Glomerular visceral epithelial cell (primary cell): ENCODE measurements around the gene OR2T33.
"Not testable (repeated sequence)": the region's sequence is repeated elsewhere in the genome, so short reads cannot be mapped to it uniquely, and the experiment has no call there.

Experiments
- DNase-seq: peaks from one replicate; pipeline ENCODE4 v3.0.0-alpha.2; 2016; ENCODE audit errors: extremely low spot score

The OR2T33 gene, protein sequence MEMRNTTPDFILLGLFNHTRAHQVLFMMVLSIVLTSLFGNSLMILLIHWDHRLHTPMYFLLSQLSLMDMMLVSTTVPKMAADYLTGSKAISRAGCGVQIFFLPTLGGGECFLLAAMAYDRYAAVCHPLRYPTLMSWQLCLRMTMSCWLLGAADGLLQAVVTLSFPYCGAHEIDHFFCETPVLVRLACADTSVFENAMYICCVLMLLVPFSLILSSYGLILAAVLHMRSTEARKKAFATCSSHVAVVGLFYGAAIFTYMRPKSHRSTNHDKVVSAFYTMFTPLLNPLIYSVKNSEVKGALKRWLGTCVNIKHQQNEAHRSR

DNA sequence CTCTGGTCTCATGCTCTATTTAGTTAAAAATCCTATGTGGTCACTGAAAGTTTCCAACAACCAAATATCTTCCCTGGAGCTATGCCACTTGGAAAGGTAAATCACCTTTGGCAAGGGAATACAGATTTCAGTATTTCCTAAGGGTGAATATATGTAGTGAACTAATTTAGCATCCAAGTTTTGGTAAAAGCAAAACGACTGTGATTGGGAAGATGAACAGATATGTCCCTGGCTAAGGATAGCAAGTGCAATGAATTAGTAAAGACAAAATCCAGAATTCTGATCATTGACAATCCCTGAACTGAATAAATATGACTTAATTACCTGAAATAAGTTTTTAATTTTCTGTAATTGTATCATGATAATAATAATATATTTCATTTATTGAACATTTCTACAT is at the start of gene OR2T33:
Gene OR2T33 (minus strand): TSS at position 101 of the 400 bp plus-strand sequence. CDS start 4,162 bp downstream, outside the sequence.
- DNase-seq: no peak

DNA sequence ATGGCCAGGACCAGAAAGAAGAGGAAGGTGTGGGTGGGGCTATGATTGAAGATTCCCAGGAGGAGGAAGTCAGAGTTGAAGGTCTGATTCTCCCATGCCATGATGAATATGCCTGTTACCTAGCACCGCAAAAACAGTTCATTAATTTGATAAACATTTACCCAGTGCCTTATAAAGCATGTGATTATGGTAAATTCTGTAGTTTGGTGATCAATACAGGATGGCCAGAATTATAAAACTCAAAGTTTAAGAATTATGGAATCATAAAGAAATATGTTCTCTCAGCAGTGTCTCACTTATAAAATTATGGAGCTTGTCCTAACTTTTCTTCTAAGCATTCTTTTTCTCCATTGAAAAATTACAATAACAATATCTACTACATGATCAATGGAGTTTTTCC is 46.7 kb upstream of the OR2T33 start, which contains the start of gene OR2M7:
Gene OR2M7 (minus strand): TSS at position 101 of the 400 bp plus-strand sequence. CDS start 0 bp downstream, at position 101.
- no peak for DNase-seq

DNA sequence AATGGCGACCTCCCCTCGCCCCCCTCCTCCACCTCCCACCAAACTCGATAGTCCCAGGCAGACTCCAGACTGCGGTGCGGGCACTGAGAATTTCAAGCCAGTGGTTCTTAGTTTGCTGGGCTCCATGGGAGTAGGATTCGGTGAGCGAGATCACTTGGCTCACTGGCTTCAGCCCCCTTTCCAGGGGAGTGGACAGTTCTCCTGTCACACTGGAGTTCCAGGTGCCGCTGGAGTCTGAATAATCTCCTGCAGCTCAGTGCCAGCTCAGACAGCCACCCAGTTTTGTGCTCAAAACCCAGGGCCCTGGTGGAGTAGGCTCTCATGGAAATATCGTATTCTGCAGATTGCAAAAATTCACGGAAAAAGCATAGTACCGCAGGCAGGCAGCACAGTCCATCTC is 39.0 kb upstream of the OR2T33 start:
- DNase-seq: no peak

DNA sequence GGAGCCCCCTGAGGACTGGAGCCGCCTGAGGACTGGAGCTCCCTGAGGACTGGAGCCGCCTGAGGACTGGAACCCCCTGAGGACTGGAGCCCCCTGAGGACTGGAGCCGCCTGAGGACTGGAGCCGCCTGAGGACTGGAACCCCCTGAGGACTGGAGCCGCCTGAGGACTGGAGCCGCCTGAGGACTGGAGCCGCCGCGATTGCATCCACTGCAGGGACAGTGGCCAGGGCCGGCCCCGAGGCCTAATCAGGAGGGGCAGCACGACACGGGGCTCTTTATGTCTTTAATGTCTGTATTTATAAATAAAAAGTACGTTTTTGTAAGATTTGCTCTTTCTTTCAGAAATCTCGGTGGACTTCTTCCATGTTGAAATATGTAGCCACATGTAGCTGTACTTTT is 29.0 kb upstream of the OR2T33 start:
- not testable (repeated sequence) for DNase-seq

DNA sequence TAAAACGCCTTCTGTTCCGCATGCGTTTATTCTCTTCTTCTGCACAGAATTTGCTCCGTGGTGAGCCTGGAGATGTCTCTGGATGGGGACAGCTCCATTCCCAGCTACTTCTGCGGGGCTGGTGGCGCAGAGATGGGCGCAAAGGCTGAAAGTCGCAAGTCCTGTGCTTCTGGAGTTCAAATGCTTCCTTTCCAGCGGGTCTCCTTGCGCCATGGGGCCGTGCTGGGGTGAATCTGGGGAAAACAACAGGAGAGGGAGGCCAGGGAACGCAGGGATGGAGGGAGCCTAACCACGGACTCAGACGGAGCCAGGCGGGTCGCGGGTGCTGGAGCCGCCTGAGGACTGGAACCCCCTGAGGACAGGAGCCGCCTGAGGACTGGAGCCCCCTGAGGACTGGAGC is 28.3 kb upstream of the OR2T33 start:
- DNase-seq: no peak

DNA sequence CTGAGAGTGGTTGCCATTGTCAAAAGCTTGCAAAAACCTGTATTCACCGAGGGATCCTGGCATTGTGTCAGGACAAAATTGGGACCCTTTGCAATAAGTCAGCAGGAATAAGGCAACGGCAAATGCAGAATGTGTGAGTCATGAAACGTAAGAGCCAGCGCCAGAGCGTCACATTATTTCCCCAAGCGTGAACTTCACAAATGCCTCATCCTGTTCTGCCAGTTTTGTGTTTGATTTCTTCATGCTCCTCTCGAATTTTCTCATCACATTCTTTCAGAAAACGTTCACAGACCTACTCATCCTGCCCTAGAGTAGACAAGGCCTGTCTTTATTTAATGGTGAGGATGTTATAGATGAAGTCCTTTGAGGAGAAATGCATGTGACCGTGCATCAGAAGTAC is 27.9 kb upstream of the OR2T33 start:
- DNase-seq: not testable (repeated sequence)

DNA sequence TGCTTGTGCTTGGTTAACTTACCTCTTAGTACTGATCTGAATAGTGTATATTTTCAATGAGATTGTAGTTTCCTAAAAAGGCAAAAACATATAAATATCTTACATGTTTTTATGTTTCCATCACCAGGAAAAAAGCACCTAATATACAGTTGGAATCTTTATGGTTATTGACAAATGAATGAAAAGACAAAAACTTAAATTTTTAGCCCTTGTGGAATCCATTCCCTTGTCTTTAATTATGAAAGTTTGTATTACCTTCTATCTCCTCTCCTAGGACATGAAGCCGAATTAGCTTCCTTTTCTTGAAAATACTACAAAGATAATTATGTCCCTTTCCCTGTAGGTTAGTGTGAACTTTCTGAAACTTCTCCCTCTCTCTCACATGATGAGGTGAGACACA is 25.5 kb upstream of the OR2T33 start, which contains the start of gene OR2T12:
Gene OR2T12 (minus strand): TSS at position 101 of the 400 bp plus-strand sequence. CDS start 7,846 bp downstream, outside the sequence.
- DNase-seq: no peak

DNA sequence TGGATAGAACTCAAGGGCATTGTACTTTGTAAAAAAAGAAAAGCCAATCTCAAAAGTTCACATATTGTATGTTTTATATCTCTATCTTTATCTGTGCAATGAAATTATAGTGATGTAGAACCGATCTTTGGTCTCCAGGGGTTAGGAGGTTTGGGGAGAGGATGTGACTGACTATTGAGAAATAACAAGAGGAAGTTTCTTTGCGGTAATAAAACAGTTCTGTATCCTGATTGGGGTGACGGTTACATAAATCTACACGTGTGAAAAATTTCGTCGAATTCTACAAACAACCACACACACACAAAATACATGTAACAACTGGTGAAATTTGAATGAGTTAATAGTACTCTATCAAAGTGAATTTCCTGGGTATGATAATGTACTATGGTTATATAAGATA is 10.6 kb upstream of the OR2T33 start:
- DNase-seq: no peak

DNA sequence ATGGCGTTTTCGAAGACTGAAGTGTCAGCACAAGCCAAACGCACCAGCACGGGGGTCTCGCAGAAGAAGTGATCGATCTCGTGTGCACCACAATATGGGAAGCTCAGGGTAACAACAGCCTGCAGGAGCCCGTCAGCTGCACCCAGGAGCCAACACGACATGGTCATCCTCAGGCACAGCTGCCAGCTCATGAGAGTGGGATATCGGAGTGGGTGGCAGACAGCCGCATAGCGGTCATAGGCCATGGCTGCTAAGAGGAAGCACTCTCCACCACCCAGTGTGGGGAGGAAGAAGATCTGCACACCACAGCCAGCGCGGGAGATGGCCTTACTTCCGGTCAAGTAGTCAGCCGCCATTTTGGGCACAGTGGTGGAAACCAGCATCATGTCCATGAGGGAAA is 4.6 kb downstream of the OR2T33 start:
- not testable (repeated sequence) for DNase-seq

DNA sequence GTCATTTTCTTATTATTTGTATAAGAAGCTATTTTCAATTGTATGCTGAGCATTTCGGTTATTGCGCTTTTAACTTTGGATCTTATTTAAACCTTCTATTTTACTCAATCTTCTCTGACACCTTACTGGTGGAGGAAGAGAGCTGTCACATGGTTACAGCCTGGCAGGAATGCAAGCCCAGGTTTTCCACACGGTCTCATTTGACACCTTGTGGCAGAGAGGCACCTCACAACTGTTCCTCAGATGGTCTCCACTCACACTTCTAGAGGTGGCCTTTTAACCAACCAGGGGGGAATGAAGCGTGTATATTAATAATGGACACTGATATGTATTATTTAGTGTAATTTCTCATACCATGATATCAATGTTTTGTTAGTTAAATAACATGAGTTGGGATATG is 9.6 kb downstream of the OR2T33 start:
- DNase-seq: no peak

DNA sequence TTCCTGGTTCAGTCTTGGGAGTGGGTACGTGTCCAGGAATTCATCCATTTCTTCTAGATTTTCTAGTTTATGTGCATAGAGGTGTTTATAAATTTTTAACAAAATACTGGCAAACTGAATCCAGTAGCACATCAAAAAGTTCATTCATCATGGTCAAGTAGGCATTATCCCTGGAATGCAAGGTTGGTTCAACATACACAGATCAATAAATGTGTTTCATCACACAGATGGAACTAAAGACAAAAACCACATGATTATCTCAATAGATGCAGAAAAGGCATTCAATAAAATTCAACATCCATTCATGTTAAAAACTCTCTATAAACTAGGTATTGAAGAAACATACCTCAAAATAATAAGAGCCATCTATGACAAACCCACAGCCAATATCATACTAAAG is 18.5 kb downstream of the OR2T33 start:
- DNase-seq: not testable (repeated sequence)

DNA sequence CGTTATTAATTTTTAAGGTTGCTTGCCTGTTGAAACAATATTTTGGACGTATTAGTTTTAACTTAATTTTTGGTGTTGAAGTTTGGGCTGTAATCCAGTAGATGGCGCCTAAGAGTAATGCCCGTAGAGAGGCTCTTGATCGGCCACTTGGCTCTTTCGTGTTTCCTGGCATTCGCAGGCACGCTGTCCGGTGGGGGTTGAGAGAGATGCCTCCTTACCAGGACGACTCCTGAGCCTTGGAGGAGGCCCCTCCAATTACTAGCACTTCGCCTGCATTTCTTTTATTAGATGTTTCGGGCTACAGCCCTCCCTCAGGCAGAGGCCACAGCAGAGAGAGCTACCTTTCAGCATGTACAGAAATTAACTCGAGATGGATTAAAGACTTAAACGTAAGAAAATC is 34.6 kb downstream of the OR2T33 start:
- peak; percentile 6 for DNase-seq

DNA sequence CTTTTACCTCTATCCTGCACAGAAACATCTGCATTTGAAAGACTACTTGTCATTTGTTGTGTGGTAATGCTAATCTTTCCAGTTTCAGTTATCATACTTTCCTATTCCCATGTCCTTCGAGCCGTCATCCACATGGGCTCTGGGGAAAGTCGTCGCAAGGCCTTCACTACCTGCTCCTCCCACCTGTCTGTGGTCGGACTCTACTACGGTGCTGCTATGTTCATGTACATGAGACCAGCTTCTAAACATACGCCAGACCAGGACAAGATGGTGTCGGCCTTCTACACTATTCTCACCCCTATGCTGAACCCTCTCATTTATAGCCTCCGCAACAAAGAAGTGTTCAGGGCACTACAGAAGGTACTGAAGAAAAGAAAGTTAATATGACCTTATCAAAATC is 38.3 kb downstream of the OR2T33 start:
- DNase-seq: no peak

DNA sequence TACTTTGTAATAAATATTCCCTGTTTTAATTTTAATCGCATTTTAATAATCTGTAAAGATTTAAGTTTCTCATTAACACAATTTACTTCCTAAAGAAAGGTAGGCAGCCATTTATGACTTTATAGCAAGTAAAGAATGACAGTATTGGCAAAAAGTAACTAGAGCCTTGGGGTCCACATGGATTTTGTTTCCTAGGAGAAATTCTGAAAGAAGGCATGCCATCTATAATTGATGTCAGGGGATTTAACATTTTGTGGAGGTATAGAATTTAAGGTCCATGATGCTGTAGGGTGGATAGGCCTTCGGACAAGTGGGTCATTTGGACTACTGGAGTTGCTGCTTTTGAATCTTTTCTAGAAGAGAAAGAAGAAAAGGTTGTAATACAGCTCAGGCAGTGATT is 46.7 kb downstream of the OR2T33 start, which contains the start of gene OR2M4:
Gene OR2M4 (plus strand): TSS at position 301 of the 400 bp plus-strand sequence. CDS start 7,512 bp downstream, outside the sequence.
- DNase-seq: no peak

DNA sequence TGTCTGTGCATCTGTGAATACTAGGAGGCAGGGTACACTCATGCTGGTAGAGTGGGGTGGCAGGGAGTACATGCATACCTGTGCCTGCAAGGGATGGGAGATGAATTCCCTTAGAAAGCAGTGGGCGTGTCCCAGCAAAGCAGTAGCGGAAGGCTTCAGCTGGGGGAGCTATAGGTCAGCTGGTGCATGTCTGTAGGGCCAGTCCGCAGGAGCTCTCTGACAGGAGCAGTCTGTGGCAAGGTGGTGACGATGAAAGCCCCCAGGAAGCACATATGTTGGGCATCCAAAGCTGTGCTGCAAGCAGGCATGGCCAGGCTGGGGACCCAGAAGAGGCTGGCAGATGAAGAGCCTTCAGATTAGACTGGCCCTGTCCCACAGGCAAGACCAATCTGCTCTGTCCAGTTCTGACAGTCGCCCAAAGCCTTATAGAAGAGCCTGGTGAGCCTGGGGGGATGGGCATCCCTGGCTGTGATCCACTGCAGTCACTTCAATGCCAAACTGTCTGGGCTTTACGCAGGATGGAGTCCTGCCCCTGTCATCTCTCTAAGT is 48.3 kb downstream of the OR2T33 start:
- no peak for DNase-seq

DNA sequence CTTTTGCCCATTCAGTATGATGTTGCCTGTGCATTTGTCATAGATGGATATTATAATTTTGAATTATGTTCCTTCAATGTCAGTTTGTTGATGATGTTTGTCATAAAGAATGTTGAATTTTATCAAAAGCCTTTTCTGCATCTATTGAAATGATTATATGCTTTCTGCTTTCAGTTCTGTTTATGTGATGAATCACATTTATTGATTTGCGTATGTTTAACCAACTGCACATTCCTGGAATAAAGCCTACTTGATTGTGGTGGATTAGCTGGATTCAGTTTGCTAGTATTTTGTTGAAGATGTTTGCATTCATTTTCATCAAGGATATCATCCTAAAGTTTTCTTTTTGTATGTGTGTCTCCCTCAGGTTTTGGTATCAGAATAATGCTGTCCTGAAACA is 52.2 kb downstream of the OR2T33 start:
- DNase-seq: no peak
